HG03521 (cell line): ENCODE data around the gene ACVRL1.

ENCODE experiments used
- ATAC-seq: cut with Tn5 transposase; IDR thresholded peaks from one replicate; pipeline ENCODE4 v1.9.1; 2021; ENCODE audit warnings: mild to moderate bottlenecking, moderate library complexity; ENCODE audit not compliant: unreplicated experiment

Gene ACVRL1

GRCh38 chr12:51914034-51914923 is 7.0 kb downstream of the ACVRL1 start:
- no peak for ATAC-seq

GRCh38 chr12:51915003-51915625 is 7.8 kb downstream of the ACVRL1 start:
- no peak for ATAC-seq

DNA sequence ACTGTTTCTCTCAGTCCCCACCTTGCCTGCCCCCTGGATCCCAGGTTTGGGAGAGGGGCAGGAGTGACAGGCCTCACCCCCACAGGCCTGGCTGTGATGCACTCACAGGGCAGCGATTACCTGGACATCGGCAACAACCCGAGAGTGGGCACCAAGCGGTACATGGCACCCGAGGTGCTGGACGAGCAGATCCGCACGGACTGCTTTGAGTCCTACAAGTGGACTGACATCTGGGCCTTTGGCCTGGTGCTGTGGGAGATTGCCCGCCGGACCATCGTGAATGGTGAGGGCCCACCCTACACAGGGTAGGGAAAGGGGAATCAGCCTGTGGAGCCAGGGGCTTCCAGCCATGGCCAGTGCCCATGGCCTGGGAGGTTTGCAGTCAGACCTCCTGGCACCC is 8.6 kb downstream of the ACVRL1 start:
- no peak for ATAC-seq

DNA sequence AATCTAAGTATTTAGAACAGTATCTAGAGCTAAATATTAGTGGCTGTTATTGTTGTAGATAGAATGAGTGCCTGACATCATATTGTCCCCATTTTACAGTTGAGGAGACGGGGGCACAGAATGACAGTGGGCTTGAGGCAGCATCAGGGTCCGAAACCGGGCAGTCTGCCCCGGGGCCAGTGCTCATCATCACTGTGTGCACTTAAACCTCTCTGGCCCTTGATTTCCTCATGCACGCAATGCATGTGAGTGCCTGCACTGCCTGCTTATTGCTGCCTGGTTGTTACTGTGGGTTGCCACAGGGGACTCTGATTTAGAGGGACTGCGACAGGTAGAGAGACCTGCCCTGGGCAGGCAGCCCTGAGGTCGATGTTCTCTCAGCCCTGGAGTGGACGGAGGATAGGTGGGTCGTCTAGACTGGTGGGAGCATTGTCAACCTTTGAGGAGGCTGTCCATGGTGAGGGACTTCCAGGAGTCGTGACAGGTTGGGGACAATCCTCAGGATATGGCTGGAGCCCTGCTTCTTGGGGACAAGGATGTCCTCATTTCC is 9.8 kb downstream of the ACVRL1 start:
- no peak for ATAC-seq

DNA sequence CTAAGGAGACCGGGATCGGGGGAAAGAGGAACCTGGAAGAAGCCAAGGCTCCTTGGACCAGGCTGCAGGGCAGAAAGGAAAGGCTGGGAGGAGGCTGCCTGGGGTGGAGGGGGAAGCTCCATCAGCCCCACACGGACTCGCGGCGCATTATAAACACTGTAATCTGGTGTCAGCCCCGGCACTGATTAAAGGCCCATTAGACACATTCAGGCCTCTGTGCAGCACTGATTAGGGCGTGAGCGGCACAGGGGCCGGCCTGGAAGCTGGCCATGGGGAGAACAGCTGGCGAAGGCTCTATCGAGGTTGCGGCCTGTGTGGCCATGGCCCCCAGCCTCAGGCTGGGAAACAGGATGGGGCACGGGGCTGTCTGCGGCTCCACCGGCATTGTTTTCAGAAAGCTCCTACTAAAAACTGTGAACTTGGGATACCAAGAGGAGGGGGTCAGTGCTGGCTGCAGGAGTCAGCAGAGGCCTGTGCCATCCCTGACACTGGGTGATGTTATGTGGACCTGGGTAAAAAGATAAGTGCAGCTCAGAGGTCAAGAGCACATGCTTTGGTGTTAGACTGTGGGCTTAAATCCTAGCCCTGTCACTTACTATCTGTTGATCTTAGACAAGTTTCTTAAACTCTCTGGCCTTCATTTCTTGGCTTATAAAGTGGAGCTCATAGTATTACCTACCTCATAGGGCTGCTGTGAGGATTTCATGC is 10.6 kb downstream of the ACVRL1 start:
- no peak for ATAC-seq

DNA sequence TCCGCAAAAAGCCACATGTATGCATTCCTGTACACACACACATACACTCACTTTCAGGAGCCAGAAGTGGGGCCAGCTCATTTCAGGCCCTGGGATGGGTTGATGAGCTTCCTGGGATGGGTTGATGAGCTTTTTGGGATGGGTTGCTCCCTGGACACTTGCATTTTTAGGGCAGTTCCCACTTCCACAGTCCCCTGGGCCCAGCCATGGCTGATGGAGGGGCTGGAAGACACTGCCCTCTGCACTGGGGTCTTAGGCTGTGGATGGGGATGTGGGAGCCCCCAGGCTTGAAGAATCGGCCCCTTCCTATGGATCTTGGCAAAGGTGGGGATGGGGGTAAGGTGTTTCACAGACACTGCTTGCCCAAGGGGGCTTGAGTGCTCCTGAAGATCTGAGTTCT is 12.7 kb downstream of the ACVRL1 start:
- no peak for ATAC-seq

DNA sequence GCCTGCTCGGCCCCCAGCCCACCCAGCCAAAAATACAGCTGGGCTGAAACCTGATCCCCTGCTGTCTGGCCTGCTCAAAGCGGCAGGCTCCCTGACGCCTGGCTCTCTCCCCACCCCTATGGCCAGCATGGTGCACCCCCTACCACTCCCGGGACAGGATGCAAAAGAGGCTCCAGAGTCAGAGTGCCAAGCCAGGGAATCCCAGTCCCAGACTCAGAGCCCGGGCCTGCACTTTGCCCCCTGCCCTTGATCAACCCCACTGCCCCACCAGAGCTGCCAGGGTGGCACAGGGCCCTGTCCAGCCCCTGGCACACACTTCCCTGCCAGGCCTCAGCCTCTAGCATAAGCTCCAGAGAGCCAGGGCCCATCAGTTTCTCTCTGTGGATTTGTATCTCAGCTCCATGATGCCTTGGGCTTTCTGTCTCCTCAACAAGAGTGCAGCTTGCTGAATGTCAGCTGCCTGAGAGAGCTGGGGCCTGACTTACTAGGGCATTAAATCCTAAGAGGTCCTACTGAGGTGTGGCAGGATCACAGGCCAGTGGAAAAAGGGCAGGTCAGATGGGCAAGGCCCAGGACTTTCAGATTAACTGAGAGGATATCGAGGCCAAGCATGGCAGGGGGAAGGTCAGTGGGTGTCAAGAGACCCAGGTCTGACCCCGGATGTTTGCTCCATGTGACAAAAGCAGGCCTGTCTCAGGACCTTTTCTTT is 13.9 kb downstream of the ACVRL1 start:
- no peak for ATAC-seq

GRCh38 chr12:51922146-51922545 is 14.8 kb downstream of the ACVRL1 start:
- no peak for ATAC-seq

- ATAC-seq, result no peak
These were observed 15.6 kb downstream of the ACVRL1 start for GRCh38 chr12:51922762-51923505.

GRCh38 chr12:51923506-51924365 is 16.4 kb downstream of the ACVRL1 start:
- no peak for ATAC-seq

DNA sequence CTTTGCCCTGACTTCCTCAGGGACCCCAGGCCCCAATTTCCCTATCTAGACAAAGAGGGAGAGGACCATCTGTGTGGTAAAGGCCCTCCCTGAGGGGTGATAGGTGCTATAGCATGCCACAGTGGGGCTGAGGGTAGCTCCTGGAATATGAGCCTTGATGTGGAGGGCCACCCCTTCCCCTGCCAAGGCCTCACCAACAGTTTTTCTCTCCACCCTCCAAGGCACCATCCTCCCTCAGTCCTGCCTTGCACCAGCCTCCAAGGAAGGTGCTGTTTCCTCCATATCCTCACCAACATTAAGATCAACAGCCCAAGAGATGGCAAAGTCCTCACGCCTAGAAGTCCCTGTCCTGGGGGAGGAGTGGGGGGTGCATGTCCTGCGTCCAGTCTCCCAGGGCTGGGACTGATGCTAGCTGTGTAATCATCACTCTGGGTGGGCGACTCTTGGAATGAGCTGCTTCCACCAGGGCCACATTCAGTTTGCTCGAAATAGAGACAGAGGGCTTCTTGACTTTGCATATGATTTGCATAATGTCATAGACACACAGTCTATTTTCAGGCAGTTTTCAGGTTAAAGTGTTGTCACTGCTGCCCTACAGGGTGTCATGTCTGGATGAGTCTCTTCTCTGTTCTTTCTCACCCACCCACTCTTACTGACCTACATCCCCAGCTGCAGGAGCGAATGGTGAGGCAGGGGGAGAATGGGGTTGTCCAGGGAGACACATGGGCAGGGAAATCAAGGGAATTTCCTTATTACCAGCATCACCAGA is 17.4 kb downstream of the ACVRL1 start:
- ATAC-seq, result peak; percentile 56

- ATAC-seq, result no peak
These were observed 18.2 kb downstream of the ACVRL1 start for GRCh38 chr12:51925346-51926063.

- no peak for ATAC-seq
These were observed 18.8 kb downstream of the ACVRL1 start for GRCh38 chr12:51926064-51926632.

- no peak for ATAC-seq
These were observed 19.4 kb downstream of the ACVRL1 start for GRCh38 chr12:51926718-51927117.

DNA sequence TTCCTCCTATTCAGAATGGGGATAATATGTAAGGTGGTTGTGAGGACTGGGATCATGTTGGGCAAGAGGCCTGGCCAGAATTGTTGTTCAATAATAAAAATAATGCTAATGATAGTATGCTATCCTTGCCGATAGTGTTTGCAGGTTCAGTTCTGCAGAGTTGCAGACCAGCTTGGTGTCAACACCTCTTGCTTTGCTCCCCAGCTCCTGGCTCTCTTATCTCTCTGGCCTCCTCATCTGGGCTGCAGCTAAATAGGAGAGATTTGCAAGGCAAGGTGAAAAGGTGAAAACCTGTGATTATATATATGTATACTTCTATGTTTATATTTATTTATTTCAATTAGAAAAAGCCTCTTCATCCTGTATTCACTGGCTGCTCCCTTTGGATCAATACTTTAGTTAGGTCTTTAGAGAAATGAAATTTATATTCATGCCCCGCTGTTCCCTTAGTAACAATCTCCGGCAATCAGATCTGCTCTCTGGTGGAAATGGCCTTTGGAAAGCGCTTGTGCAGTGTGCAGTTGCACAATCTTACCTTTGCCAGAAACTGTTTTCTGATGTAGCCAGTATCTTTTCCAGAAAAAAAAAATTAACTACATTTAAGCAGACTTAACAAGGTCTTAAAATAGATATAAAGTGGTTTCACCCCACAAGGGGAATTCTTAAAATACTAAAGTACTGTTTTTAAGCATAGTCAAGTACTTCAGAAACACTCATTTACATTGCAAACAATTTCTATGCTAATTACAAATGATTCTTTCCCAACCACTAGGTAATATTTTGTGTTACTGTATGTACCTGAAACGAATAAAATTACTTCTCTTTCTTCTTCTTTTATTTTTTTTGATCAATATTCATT is 25.1 kb downstream of the ACVRL1 start:
- no peak for ATAC-seq

DNA sequence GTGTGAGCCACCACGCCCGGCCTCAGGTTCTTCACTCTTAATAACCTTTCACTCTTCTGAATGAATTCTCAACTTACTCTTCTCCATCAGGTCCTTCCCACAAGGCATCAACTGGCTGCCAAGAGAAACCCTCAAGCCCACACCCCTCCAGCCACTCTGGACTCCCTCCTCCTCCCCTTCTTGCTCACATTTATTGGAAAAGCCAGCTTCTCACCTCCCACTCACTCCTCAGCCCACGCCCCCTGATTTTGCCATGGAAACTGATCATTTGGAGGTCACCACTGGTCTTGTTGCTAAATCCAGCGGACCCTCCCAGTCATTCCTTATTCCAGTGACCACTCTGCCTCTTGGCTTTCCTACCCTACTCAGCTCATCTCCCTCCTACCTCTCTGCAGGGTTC is 26.8 kb downstream of the ACVRL1 start:
- ATAC-seq, result no peak

- ATAC-seq, result no peak
These were observed 30.6 kb downstream of the ACVRL1 start for GRCh38 chr12:51937926-51938325.
